H9 (cell line): ENCODE results near the gene UBN1. TPM values are rescaled to one million over a fixed set of nuclear protein-coding genes. Genes with fewer than 3 reads are reported as not detected.

Experiments used
- DNase-seq: peaks from one replicate; pipeline ENCODE4 v3.0.0-alpha.2; 2017
- H2AFZ ChIP-seq: one replicate; pipeline ENCODE4 v1.6.1; 2013; ENCODE audit warnings: mild to moderate bottlenecking, low read length, control low read depth, moderate library complexity
- H2AK5ac ChIP-seq: 2 replicates; pipeline ENCODE4 v1.6.1; 2013; ENCODE audit warnings: low read length, control low read depth, mixed read lengths; ENCODE audit not compliant: insufficient read length
- H2BK120ac ChIP-seq: one replicate; pipeline ENCODE4 v1.6.1; 2013; ENCODE audit warnings: low read depth, mild to moderate bottlenecking, low read length, control low read depth, inconsistent platforms; ENCODE audit not compliant: poor library complexity, severe bottlenecking
- H2BK12ac ChIP-seq: 2 replicates; pipeline ENCODE4 v1.6.1; 2013; ENCODE audit warnings: low read length, control low read depth, mixed read lengths, low read depth; ENCODE audit not compliant: insufficient read length
- H2BK15ac ChIP-seq: 2 replicates; pipeline ENCODE4 v1.6.1; 2013; ENCODE audit warnings: low read depth, low read length, control low read depth
- H2BK20ac ChIP-seq: one replicate; pipeline ENCODE4 v1.6.1; 2013; ENCODE audit warnings: low read depth, mild to moderate bottlenecking, low read length, control low read depth, inconsistent platforms; ENCODE audit not compliant: poor library complexity, severe bottlenecking
- H2BK5ac ChIP-seq: 2 replicates; pipeline ENCODE4 v1.6.1; 2013; ENCODE audit warnings: low read length, control low read depth, mixed read lengths; ENCODE audit not compliant: insufficient read length
- H3K14ac ChIP-seq: 2 replicates; pipeline ENCODE4 v1.6.1; 2013; ENCODE audit warnings: low read length, control low read depth; ENCODE audit not compliant: insufficient read depth
- H3K18ac ChIP-seq: 2 replicates; pipeline ENCODE4 v1.6.1; 2013; ENCODE audit warnings: low read depth, mild to moderate bottlenecking, mixed read lengths, low read length, control low read depth; ENCODE audit not compliant: insufficient read length
- H3K23ac ChIP-seq: 2 replicates; pipeline ENCODE4 v1.6.1; 2013; ENCODE audit warnings: low read length, control low read depth, mixed read lengths, low read depth; ENCODE audit not compliant: insufficient read length
- H3K23me2 ChIP-seq: 2 replicates; pipeline ENCODE4 v1.6.1; 2013; ENCODE audit warnings: low read depth, mild to moderate bottlenecking, mixed read lengths, low read length, control low read depth; ENCODE audit not compliant: insufficient read length, poor library complexity, severe bottlenecking
- H3K27ac ChIP-seq: 2 replicates; pipeline ENCODE4 v1.5.1; 2013; ENCODE audit warnings: low read length, control low read depth, mixed read lengths, low read depth; ENCODE audit not compliant: insufficient read length
- H3K27me3 ChIP-seq: 2 replicates; pipeline ENCODE4 v1.6.1; 2013; ENCODE audit warnings: low read length, control low read depth, inconsistent platforms; ENCODE audit not compliant: insufficient read depth
- H3K4ac ChIP-seq: 2 replicates; pipeline ENCODE4 v1.6.1; 2013; ENCODE audit warnings: low read depth, mild to moderate bottlenecking, control low read depth, inconsistent platforms, low read length, moderate library complexity
- H3K4me1 ChIP-seq: 2 replicates; pipeline ENCODE4 v1.6.1; 2013; ENCODE audit warnings: low read length, control low read depth, inconsistent platforms; ENCODE audit not compliant: insufficient read depth
- H3K4me2 ChIP-seq: 2 replicates; pipeline ENCODE4 v1.6.1; 2013; ENCODE audit warnings: low read length, control low read depth, mixed read lengths; ENCODE audit not compliant: insufficient read length, insufficient read depth
- H3K56ac ChIP-seq: 2 replicates; pipeline ENCODE4 v1.6.1; 2013; ENCODE audit warnings: low read depth, mild to moderate bottlenecking, mixed read lengths, low read length, control low read depth; ENCODE audit not compliant: insufficient read length
- H3K79me1 ChIP-seq: 2 replicates; pipeline ENCODE4 v1.6.1; 2013; ENCODE audit warnings: low read depth, mild to moderate bottlenecking, moderate library complexity, low read length, control low read depth, inconsistent platforms; ENCODE audit not compliant: insufficient read depth, poor library complexity, severe bottlenecking
- H3K79me2 ChIP-seq: 2 replicates; pipeline ENCODE4 v1.6.1; 2013; ENCODE audit warnings: low read length, control low read depth, inconsistent platforms; ENCODE audit not compliant: insufficient read depth
- H3K9ac ChIP-seq: 2 replicates; pipeline ENCODE4 v1.6.1; 2013; ENCODE audit warnings: low read length, control low read depth, mixed read lengths; ENCODE audit not compliant: insufficient read length; ENCODE audit errors: extremely low read depth
- H3K9me3 ChIP-seq: one replicate; pipeline ENCODE4 v1.6.1; 2013; ENCODE audit warnings: low read depth, low read length, inconsistent platforms; ENCODE audit not compliant: control insufficient read depth
- H3T11ph ChIP-seq: one replicate; pipeline ENCODE4 v1.6.1; 2013; ENCODE audit warnings: mild to moderate bottlenecking, low read length, control low read depth, inconsistent platforms
- H4K20me1 ChIP-seq: one replicate; pipeline ENCODE4 v1.6.1; 2013; ENCODE audit not compliant: control insufficient read depth, insufficient read length, insufficient read depth
- H4K5ac ChIP-seq: 2 replicates; pipeline ENCODE4 v1.6.1; 2013; ENCODE audit warnings: low read depth, mild to moderate bottlenecking, mixed read lengths, low read length, control low read depth; ENCODE audit not compliant: insufficient read length
- H4K8ac ChIP-seq: replicated peaks from 2 replicates; pipeline ENCODE4 v1.6.1; 2013; ENCODE audit warnings: low read length, control low read depth, mixed read lengths, low read depth; ENCODE audit not compliant: insufficient read length
- H4K91ac ChIP-seq: 2 replicates; pipeline ENCODE4 v1.6.1; 2013; ENCODE audit warnings: low read depth, mild to moderate bottlenecking, moderate library complexity, mixed read lengths, low read length, control low read depth; ENCODE audit not compliant: insufficient read length
- H3K27ac Mint-ChIP-seq, 3 experiments: 2 replicates in 2 of 3; 3 replicates in 1 of 3; pipeline ENCODE4 v1.8.0; 2020 to 2021; ENCODE audit warnings: mixed read lengths in 3 of 3, mild to moderate bottlenecking in 1 of 3, moderate library complexity in 1 of 3
- H3K27me3 Mint-ChIP-seq: 2 replicates; pipeline ENCODE4 v1.8.0; 2021; ENCODE audit warnings: low read depth, mild to moderate bottlenecking, moderate library complexity, mixed read lengths
- H3K36me3 Mint-ChIP-seq, 3 experiments: 2 replicates in 2 of 3; 3 replicates in 1 of 3; pipeline ENCODE4 v1.8.0; 2020 to 2021; ENCODE audit warnings: low read depth in 3 of 3, mixed read lengths in 3 of 3; ENCODE audit not compliant: insufficient read depth in 1 of 3
- H3K4me1 Mint-ChIP-seq, 2 experiments: 2 replicates each; pipeline ENCODE4 v1.8.0; 2020; ENCODE audit warnings: mixed read lengths in 2 of 2
- H3K4me3 Mint-ChIP-seq, 2 experiments: 2 replicates in 1 of 2; 3 replicates in 1 of 2; pipeline ENCODE4 v1.8.0; 2020 to 2021; ENCODE audit warnings: mild to moderate bottlenecking in 2 of 2, mixed read lengths in 2 of 2, moderate library complexity in 1 of 2
- H3K9me3 Mint-ChIP-seq, 2 experiments: 2 replicates in 1 of 2; 3 replicates in 1 of 2; pipeline ENCODE4 v1.8.0; 2020; ENCODE audit warnings: mild to moderate bottlenecking in 2 of 2, mixed read lengths in 2 of 2, moderate library complexity in 1 of 2
- WGBS: extraction: QIAGEN DNeasy Blood & Tissue Kit; methylation state at CpG from one replicate; pipeline ENCODE4 v1.1.7; 2013; ENCODE audit warnings: missing lambda C conversion rate, low lambda C conversion rate, mixed read lengths; ENCODE audit not compliant: insufficient read length; ENCODE audit errors: extremely low coverage; 5-methylcytosine and 5-hydroxymethylcytosine counted together
- total RNA-seq: library from RNA; stranded (reverse); gene quantifications from 2 replicates; pipeline ENCODE4 v1.2.1, GENCODE V29; 2021
- TF ChIP-seq, protein P1 (sequence below): fragments of 200-600 bp; sonication (generic); conservative IDR thresholded peaks from 3 replicates; pipeline ENCODE4 v1.8.0; 2021; ENCODE audit warnings: antibody characterized with exemption, mild to moderate bottlenecking

The UBN1 gene
- total RNA-seq, 1 experiment from 2014 or later: 55.2 TPM

DNA sequence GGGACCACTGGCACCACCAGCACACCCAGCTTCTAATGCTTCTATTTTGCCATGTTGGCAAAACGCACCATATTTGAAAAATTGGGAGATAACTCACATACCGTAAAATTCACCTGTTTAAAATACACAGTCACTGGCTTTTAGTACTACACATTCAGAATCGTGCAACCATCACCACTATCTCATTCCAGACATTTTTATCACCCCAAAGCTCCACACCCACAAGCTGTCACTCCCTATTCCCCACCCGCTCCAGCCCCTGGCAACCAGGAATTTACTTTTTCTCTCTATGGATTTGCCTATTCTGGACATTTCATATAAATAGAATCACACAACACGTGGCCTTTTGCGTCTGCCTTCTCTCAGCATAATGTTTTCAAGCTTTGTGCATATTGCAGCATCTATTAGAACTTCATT lies 64.7 kb downstream of the UBN1 start:
- Histone ChIP-seq H4K91ac (no peak overlapping the region), H3K27ac (no peak overlapping the region), H3K9ac (no peak overlapping the region), H2BK15ac (no peak overlapping the region), H2BK120ac (no peak overlapping the region), H3K56ac (no peak overlapping the region), H4K20me1 (no peaks in the 10 kb centered on the region), H3K79me1 (no peaks in the 10 kb centered on the region), H3K79me2 (no peaks in the 10 kb centered on the region), H3K23ac (no peak overlapping the region), H3K4me1 (no peaks in the 10 kb centered on the region), H3K27me3 (no peaks in the 10 kb centered on the region), H3T11ph (no peak overlapping the region), H4K5ac (no peak overlapping the region), H3K9me3 (no peaks in the 10 kb centered on the region), H3K4ac (no peak overlapping the region), H2BK5ac (no peak overlapping the region), H3K4me2 (no peak overlapping the region), H2BK20ac (no peak overlapping the region), H2AFZ (no peak overlapping the region), H3K18ac (no peak overlapping the region), H2BK12ac (no peak overlapping the region), H3K23me2 (no peaks in the 10 kb centered on the region), H3K14ac (no peak overlapping the region), H4K8ac (no peak overlapping the region), H2AK5ac (no peak overlapping the region)
- Mint-ChIP-seq H3K4me3 (no peak overlapping the region), H3K36me3 (no peaks in the 10 kb centered on the region), H3K27ac (no peak overlapping the region; a peak in 1 of 7 replicates), H3K4me1 (peaks cover 4 to 9% of the 10 kb centered on the region in 2 experiments), H3K9me3 (no peaks in the 10 kb centered on the region), H3K27me3 (no peaks in the 10 kb centered on the region)
- no CpG with 5 or more reads among the region's 6 CpGs for WGBS
- TF ChIP-seq, protein P1, sequence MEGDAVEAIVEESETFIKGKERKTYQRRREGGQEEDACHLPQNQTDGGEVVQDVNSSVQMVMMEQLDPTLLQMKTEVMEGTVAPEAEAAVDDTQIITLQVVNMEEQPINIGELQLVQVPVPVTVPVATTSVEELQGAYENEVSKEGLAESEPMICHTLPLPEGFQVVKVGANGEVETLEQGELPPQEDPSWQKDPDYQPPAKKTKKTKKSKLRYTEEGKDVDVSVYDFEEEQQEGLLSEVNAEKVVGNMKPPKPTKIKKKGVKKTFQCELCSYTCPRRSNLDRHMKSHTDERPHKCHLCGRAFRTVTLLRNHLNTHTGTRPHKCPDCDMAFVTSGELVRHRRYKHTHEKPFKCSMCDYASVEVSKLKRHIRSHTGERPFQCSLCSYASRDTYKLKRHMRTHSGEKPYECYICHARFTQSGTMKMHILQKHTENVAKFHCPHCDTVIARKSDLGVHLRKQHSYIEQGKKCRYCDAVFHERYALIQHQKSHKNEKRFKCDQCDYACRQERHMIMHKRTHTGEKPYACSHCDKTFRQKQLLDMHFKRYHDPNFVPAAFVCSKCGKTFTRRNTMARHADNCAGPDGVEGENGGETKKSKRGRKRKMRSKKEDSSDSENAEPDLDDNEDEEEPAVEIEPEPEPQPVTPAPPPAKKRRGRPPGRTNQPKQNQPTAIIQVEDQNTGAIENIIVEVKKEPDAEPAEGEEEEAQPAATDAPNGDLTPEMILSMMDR: no peak
- no peak for DNase-seq
